Cardiac fibroblast (primary cell): ENCODE data around the gene FRMD4A.

Experiments used
- DNase-seq, 2 donors: peaks; one replicate each; pipeline versions ENCODE4 v3.0.0 to v3.0.0-alpha.2; 2010; ENCODE audit warnings: low read depth in 2 of 2
- H3K4me3 ChIP-seq, 2 donors: replicated peaks in 1 of 2; 1 replicate in 1 of 2; 2 replicates in 1 of 2; pipeline ENCODE4 v1.5.1; 2011; ENCODE audit warnings: low read depth in 2 of 2, low read length in 2 of 2, mild to moderate bottlenecking in 2 of 2, moderate library complexity in 1 of 2
- TF ChIP-seq, protein P1 (sequence below): IDR thresholded peaks from one replicate; pipeline ENCODE4 v1.5.1; 2011; ENCODE audit warnings: low read depth, mild to moderate bottlenecking, low read length, inconsistent platforms

FRMD4A gene

DNA sequence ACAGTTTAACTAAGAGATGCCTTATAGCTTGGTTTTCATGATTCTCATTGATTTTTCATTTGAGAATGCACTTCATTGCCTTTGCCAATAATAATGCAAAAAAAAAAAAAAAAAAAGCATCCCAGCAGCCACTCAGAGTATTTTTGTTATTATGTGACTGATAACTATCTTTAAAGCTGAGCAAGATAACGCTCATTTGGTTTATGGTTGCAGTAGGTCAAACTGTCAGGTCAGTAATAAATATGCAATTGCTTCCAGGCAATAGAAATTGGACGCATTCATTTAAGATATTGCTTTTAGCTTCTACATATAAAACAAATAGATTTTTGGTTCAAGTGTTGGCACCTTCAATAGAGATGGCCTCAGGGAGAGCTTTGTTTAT lies 528.8 kb downstream of the FRMD4A start:
- TF ChIP-seq, protein P1, sequence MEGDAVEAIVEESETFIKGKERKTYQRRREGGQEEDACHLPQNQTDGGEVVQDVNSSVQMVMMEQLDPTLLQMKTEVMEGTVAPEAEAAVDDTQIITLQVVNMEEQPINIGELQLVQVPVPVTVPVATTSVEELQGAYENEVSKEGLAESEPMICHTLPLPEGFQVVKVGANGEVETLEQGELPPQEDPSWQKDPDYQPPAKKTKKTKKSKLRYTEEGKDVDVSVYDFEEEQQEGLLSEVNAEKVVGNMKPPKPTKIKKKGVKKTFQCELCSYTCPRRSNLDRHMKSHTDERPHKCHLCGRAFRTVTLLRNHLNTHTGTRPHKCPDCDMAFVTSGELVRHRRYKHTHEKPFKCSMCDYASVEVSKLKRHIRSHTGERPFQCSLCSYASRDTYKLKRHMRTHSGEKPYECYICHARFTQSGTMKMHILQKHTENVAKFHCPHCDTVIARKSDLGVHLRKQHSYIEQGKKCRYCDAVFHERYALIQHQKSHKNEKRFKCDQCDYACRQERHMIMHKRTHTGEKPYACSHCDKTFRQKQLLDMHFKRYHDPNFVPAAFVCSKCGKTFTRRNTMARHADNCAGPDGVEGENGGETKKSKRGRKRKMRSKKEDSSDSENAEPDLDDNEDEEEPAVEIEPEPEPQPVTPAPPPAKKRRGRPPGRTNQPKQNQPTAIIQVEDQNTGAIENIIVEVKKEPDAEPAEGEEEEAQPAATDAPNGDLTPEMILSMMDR = no peak
- H3K4me3 ChIP-seq = no peak overlapping the region
- no peak for DNase-seq

DNA sequence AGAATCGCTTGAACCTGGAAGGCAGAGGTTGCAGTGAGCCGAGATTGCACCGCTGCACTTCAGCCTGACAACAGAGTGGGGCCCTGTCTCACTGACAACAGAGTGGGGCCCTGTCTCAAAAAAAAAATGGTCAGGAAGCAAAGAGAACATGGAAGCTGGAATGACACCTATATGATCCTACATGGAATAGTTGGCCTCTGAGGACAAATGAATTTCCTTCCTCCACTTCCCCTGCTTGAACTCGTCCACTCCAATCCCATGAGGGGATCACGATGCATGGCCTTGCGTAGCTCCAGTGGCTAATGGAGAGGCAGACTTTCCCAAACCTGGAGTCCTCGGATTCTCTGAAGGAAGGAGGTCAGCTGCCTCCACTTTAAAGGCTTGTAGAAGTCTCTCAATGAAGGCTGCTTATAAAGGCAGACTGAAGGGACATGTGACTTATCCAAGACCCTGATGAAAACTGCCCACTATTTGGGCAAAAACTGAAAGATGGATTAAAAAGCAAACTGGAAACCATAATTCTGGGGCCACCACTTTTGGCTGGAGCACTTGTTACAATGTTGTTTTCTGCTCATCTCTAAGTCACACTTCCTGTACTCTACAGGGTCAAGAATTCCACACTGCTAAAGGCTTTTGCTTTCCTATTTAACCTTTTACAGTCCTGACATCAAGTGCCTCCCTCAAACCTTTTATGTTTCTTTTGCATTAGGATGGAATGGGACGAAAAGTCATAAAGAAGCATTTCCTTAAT lies 529.4 kb downstream of the FRMD4A start:
- TF ChIP-seq, protein P1 = no peak
- DNase-seq = no peak
- H3K4me3 ChIP-seq = no peak overlapping the region

- TF ChIP-seq, protein P1 = no peak
- H3K4me3 ChIP-seq = no peak overlapping the region
- DNase-seq = no peak
These were observed 533.6 kb downstream of the FRMD4A start for GRCh38 chr10:13797164-13797563.

DNA sequence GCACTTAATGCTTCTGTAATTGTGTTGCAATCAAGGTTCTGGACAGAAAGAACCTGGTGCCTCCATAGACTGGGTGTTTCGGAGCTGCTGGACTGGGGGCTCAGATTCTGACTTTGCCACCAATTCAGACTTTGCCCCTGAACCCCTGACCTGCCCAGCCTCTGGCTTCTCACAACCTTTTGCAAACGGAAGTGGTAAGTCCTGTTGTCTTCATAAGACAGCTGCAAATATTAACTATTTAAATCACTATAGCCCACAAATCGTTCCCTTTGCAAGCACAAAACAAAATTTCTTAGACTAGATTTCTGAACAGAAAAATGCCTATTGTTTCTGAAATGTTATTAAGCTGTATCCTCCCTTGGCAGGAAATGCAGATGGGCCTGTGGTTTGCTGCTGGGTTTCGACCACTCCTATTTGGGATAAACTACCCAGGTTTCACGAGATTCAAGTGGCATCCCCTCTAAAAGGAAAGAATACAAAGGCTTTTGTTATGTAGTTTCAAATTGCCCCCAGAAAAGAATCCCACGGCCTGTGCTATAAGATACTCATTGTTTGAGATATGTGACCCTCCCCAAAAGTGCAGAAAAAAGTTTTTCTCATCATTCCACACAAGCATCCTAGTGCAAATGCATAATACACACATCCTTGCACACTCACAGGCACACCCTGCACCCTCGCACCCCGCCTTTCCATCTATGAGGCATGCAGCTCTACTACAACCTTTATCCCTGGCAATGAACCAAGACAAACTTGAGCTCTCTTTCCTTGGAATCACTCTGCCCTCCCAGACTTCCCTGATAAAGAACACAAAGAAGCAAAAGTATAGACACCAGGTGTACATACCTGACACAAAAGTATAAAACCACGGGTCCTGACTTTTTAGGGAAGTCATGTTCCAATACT lies 534.8 kb downstream of the FRMD4A start:
- TF ChIP-seq, protein P1 = no peak
- H3K4me3 ChIP-seq = no peak overlapping the region
- DNase-seq = no peak

- no peak overlapping the region for H3K4me3 ChIP-seq
- TF ChIP-seq, protein P1 = no peak
- no peak for DNase-seq
These were observed 535.6 kb downstream of the FRMD4A start for GRCh38 chr10:13794992-13795612.

GRCh38 chr10:13792006-13792405 lies 538.7 kb downstream of the FRMD4A start:
- TF ChIP-seq, protein P1 = no peak
- no peak for DNase-seq
- no peak overlapping the region for H3K4me3 ChIP-seq
